ENCODE results near the gene ATXN7L1. TPM values are rescaled to one million over a fixed set of nuclear protein-coding genes. Genes with fewer than 3 reads are reported as not detected.
A peak's percentile ranks its signal among the peaks of the same experiment; 100 is the strongest.

The ATXN7L1 gene
- total and polyA plus RNA-seq, 4 donors, result 4.2 to 22.5 (median 8.5) TPM

- 96% methylated on average over 5 of the region's 5 CpGs for WGBS, 2 donors
- Histone ChIP-seq H3K9ac (ENCODE audit: insufficient read depth in 1 of 2, low read length in 2 of 2) (no peak overlapping the region), H3K4me1 (ENCODE audit: control insufficient read depth in 5 of 5, insufficient read depth in 5 of 5, low read length in 5 of 5) (peaks cover 0 to 3% (median 3%) of the 10 kb centered on the region in 5 donors), H3K36me3 (ENCODE audit: control insufficient read depth in 4 of 4, insufficient read depth in 4 of 4, low read length in 4 of 4) (no peaks in the 10 kb centered on the region), H3K27me3 (ENCODE audit: control insufficient read depth in 3 of 3, insufficient read depth in 3 of 3, low read length in 2 of 3) (no peaks in the 10 kb centered on the region), H3K4me3 (no peak overlapping the region), H3K9me3 (ENCODE audit: control insufficient read depth in 4 of 4, insufficient read depth in 3 of 4, low read length in 3 of 4) (peaks cover 0 to 2% (median 0%) of the 10 kb centered on the region in 4 donors), H3K27ac (ENCODE audit: low read depth in 1 of 2, low read length in 1 of 2) (no peak overlapping the region)
- DNase-seq (no peak), ATAC-seq (ENCODE audit: insufficient read depth, low FRiP score) (no peak)
- TF ChIP-seq, protein P1, sequence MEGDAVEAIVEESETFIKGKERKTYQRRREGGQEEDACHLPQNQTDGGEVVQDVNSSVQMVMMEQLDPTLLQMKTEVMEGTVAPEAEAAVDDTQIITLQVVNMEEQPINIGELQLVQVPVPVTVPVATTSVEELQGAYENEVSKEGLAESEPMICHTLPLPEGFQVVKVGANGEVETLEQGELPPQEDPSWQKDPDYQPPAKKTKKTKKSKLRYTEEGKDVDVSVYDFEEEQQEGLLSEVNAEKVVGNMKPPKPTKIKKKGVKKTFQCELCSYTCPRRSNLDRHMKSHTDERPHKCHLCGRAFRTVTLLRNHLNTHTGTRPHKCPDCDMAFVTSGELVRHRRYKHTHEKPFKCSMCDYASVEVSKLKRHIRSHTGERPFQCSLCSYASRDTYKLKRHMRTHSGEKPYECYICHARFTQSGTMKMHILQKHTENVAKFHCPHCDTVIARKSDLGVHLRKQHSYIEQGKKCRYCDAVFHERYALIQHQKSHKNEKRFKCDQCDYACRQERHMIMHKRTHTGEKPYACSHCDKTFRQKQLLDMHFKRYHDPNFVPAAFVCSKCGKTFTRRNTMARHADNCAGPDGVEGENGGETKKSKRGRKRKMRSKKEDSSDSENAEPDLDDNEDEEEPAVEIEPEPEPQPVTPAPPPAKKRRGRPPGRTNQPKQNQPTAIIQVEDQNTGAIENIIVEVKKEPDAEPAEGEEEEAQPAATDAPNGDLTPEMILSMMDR (IDR thresholded peaks at IDR 0.05; ENCODE audit: control extremely low read depth, extremely low read depth), result no peak
Measured at GRCh38 chr7:105584165-105584564, 292.2 kb downstream of the ATXN7L1 start.

DNA sequence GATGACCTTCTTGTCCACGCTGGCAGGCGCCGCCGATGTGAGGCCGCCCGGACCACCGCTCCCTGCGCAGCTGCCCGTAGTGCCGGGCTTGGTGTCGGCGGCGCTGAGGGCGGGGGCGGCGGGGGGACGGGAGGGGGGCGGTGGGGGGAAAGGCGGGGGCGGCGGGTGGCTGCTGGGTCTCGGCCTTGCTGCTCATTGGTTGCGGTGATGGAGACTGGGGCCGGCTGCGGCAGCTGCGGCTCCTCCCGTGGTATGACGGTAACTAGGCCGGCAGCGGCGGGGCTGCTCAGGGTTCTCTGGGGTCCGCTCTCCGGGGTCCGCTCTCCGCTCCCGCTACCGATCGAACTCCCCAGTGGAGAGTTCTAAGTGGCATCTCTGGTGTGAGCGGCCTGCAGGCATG lies 293.3 kb downstream of the ATXN7L1 start:
- DNase-seq (no peak), ATAC-seq (ENCODE audit: insufficient read depth, low FRiP score) (no peak)
- TF ChIP-seq, protein P1 (IDR thresholded peaks at IDR 0.05; ENCODE audit: control extremely low read depth, extremely low read depth), result no peak
- Histone ChIP-seq H3K36me3 (ENCODE audit: control insufficient read depth in 4 of 4, insufficient read depth in 4 of 4, low read length in 4 of 4) (no peaks in the 10 kb centered on the region), H3K4me1 (ENCODE audit: control insufficient read depth in 5 of 5, insufficient read depth in 5 of 5, low read length in 5 of 5) (peaks cover 0 to 3% (median 2%) of the 10 kb centered on the region in 5 donors), H3K27me3 (ENCODE audit: control insufficient read depth in 3 of 3, insufficient read depth in 3 of 3, low read length in 2 of 3) (no peaks in the 10 kb centered on the region), H3K9ac (ENCODE audit: insufficient read depth in 1 of 2, low read length in 2 of 2) (no peak overlapping the region), H3K27ac (ENCODE audit: low read depth in 1 of 2, low read length in 1 of 2) (no peak overlapping the region), H3K9me3 (ENCODE audit: control insufficient read depth in 4 of 4, insufficient read depth in 3 of 4, low read length in 3 of 4) (peaks cover 0 to 2% (median 0%) of the 10 kb centered on the region in 4 donors), H3K4me3 (no peak overlapping the region)
- WGBS, 2 donors, result 82 to 89% methylated on average over 38 to 39 of the region's 39 CpGs

DNA sequence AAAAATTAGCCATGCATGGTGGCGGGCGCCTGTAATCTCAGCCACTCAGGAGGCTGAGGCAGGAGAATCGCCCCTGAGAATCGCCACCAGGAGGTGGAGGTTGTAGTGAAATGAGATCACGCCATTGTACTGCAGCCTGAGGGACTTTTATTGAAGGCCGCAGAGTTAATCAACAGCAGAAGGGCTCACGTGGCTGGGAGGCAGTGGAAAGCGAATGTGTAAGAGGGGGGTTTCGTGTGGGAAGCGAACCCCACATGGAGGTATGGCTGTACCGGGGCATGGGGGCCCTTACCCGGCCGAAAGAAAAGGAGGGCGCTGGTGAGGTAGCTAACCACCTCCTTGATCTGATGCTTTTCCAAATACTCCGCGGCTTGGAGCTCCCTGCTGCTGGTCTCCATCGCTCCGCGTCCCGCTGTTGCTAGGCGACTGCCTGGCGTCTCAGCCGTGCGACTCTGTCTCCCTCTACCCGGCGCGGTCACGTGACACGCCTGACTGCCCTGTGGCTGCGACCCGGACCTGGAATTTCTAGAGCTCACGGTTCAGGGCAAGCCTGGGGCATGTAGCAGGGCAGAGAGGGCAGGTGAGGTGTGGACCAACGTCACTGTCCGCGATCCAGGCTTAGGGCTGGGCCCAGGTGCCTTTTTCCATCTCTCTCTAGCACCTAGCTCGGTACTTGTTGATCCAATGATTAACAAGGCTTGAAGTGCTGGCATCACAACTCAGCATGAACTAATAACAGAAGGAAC lies 295.2 kb downstream of the ATXN7L1 start, which contains the start of gene EFCAB10:
Gene EFCAB10 (minus strand): TSS at position 428 of the 746 bp plus-strand sequence. CDS start 30 bp downstream, at position 398.
- peaks cover 0 to 2% (median 0%) of the 10 kb centered on the region in 4 donors for H3K9me3 ChIP-seq (ENCODE audit: control insufficient read depth in 4 of 4, insufficient read depth in 3 of 4, low read length in 3 of 4)
- WGBS, 2 donors, result 13 to 15% methylated on average over 36 of the region's 36 CpGs
- H3K4me3 ChIP-seq, result no peak within 1 kb of the TSS
- TF ChIP-seq, protein P1 (IDR thresholded peaks at IDR 0.05; ENCODE audit: control extremely low read depth, extremely low read depth), result no peak
- no peak within 1 kb of the TSS for H3K27ac ChIP-seq (ENCODE audit: low read depth in 1 of 2, low read length in 1 of 2)
- H3K4me1 ChIP-seq (ENCODE audit: control insufficient read depth in 5 of 5, insufficient read depth in 5 of 5, low read length in 5 of 5), result peaks cover 0 to 7% (median 0%) of the 10 kb centered on the region in 5 donors
- peak; percentile 58 for ATAC-seq (ENCODE audit: insufficient read depth, low FRiP score)
- no peak within 1 kb of the TSS for H3K9ac ChIP-seq (ENCODE audit: insufficient read depth in 1 of 2, low read length in 2 of 2)
- peak; percentile 72 to 81 (median 76) for DNase-seq
- H3K27me3 ChIP-seq (ENCODE audit: control insufficient read depth in 3 of 3, insufficient read depth in 3 of 3, low read length in 2 of 3), result no peaks in the 10 kb centered on the region
- H3K36me3 ChIP-seq (ENCODE audit: control insufficient read depth in 4 of 4, insufficient read depth in 4 of 4, low read length in 4 of 4), result no peaks in the 10 kb centered on the region

All from lung (tissue), 12 donors.